Measurements from ENCODE around the gene GPHN. TPM values are rescaled to one million over a fixed set of nuclear protein-coding genes. Genes with fewer than 3 reads are reported as not detected.

Gene GPHN
- total and polyA plus RNA-seq, 2 donors (not counting 3 experiments of a cell fraction or from before 2014, with no cell fraction given) = 5.1 to 23.2 TPM

DNA sequence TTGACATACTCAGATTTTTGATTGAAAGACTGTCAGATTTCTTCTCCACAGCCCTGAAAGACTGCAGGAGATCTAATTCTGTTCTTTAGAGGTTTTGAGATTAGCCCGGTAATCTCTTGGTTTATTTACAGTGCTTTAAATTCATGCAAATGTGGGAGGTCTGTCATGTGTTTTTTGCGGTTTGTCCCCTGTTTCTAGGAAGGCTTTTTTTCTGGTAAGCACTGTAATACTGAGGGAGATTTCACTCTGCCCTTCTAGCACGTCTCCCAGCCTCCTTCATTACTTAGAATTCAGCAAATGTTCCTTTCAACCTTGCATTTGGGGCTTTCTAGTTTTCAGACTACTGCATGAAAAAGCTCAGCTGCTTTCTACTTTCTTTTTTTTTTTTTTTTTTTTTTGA, 31.1 kb downstream of the GPHN start:
- Histone ChIP-seq H3K9me1 (replicated peaks; ENCODE audit: control insufficient read depth, extremely low read depth, insufficient read depth, low read length) (no peaks in the 10 kb centered on the region), H3K4me3 (replicated peaks in 1 of 3; ENCODE audit: insufficient read depth in 1 of 3, low read depth in 1 of 3, low read length in 3 of 3) (no peak overlapping the region), H3K27ac (ENCODE audit: insufficient read depth, low read depth, low read length) (no peak overlapping the region), H3K9ac (replicated peaks; ENCODE audit: extremely low read depth, insufficient read depth, low read length) (no peak overlapping the region), H3K9me3 (replicated peaks; ENCODE audit: control insufficient read depth, insufficient read depth, low read length) (no peaks in the 10 kb centered on the region), H3K27me3 (ENCODE audit: control insufficient read depth in 2 of 2, insufficient read depth in 2 of 2, low read length in 2 of 2) (no peaks in the 10 kb centered on the region), H3K36me3 (ENCODE audit: control insufficient read depth in 2 of 2, extremely low read depth in 1 of 2, insufficient read depth in 2 of 2, low read length in 2 of 2) (no peaks in the 10 kb centered on the region), H3K4me1 (ENCODE audit: control insufficient read depth, extremely low read depth, insufficient read depth, low read length) (no peaks in the 10 kb centered on the region), H4K20me1 (replicated peaks; ENCODE audit: control insufficient read depth, extremely low read depth, insufficient read depth, low read length) (no peaks in the 10 kb centered on the region), H2AFZ (ENCODE audit: low read depth, low read length) (no peak overlapping the region), H3K4me2 (ENCODE audit: insufficient read depth, low read length) (no peak overlapping the region), H3K79me2 (ENCODE audit: control insufficient read depth, insufficient read depth, low read length) (no peaks in the 10 kb centered on the region)
- dilution Hi-C loops (cut with MboI; ENCODE audit: extremely low pct_ligation_motif_present, low sequenced_read_pairs) (no loop called here), intact Hi-C loops (cut with micrococcal nuclease) (no loop called here)
- TF ChIP-seq EZH2 (IDR thresholded peaks at IDR 0.05; ENCODE audit: borderline replicate concordance, low read depth, low read length, severe bottlenecking) (no peak), POLR2A (IDR thresholded peaks at IDR 0.05; ENCODE audit: low read depth, low read length) (no peak), GATA2 (IDR thresholded peaks at IDR 0.05; ENCODE audit: insufficient read depth, insufficient read length, low read depth, low read length) (no peak), JUN (IDR thresholded peaks at IDR 0.05; ENCODE audit: borderline replicate concordance, insufficient read depth, insufficient read length, low read depth) (no peak), POLR2AphosphoS5 (IDR thresholded peaks at IDR 0.05; ENCODE audit: insufficient read depth, low read depth, low read length) (no peak), MYC (IDR thresholded peaks at IDR 0.05; ENCODE audit: low read depth, low read length) (no peak), FOS (IDR thresholded peaks at IDR 0.05; ENCODE audit: borderline replicate concordance, insufficient read depth, low read length) (no peak)
- TF ChIP-seq, protein P1, sequence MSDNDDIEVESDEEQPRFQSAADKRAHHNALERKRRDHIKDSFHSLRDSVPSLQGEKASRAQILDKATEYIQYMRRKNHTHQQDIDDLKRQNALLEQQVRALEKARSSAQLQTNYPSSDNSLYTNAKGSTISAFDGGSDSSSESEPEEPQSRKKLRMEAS (IDR thresholded peaks at IDR 0.05; ENCODE audit: insufficient read depth, insufficient read length) = no peak
- TF ChIP-seq, protein P2, sequence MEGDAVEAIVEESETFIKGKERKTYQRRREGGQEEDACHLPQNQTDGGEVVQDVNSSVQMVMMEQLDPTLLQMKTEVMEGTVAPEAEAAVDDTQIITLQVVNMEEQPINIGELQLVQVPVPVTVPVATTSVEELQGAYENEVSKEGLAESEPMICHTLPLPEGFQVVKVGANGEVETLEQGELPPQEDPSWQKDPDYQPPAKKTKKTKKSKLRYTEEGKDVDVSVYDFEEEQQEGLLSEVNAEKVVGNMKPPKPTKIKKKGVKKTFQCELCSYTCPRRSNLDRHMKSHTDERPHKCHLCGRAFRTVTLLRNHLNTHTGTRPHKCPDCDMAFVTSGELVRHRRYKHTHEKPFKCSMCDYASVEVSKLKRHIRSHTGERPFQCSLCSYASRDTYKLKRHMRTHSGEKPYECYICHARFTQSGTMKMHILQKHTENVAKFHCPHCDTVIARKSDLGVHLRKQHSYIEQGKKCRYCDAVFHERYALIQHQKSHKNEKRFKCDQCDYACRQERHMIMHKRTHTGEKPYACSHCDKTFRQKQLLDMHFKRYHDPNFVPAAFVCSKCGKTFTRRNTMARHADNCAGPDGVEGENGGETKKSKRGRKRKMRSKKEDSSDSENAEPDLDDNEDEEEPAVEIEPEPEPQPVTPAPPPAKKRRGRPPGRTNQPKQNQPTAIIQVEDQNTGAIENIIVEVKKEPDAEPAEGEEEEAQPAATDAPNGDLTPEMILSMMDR (IDR thresholded peaks at IDR 0.05; ENCODE audit: extremely low read depth in 1 of 2, insufficient read depth in 1 of 2, low read depth in 1 of 2, low read length in 2 of 2) = no peak
- FAIRE-seq (no peak), DNase-seq (ENCODE audit: low read depth, low spot score) (no peak)
- no TSS peak for BruUV-seq (replicated peaks)
- CTCF ChIA-PET = no interaction called here
- POLR2A ChIA-PET = no interaction called here
